Activated CD4-positive, CD25-positive, alpha-beta regulatory T cell treated with anti-CD3 and anti-CD28 coated beads, Interleukin-2, amount 50 U/mL, for 16 hours (primary cell): Measurements from ENCODE around the gene NTRK2.

Source experiments
- DNase-seq: peaks from one replicate; pipeline ENCODE4 v3.0.0-alpha.2; 2020; ENCODE audit warnings: low read depth, low spot score

Gene NTRK2

GRCh38 chr9:84817038-84817437 is 147.5 kb downstream of the NTRK2 start:
- no peak for DNase-seq

- no peak for DNase-seq
Measured at GRCh38 chr9:84818791-84819190, 149.3 kb downstream of the NTRK2 start.

GRCh38 chr9:84819491-84819991 is 150.0 kb downstream of the NTRK2 start:
- DNase-seq: no peak

- no peak for DNase-seq
Measured at GRCh38 chr9:84821431-84821830, 151.9 kb downstream of the NTRK2 start.

GRCh38 chr9:84822589-84823233 is 153.2 kb downstream of the NTRK2 start:
- DNase-seq: no peak

- DNase-seq: no peak
Measured at GRCh38 chr9:84823421-84824271, 154.1 kb downstream of the NTRK2 start.

- no peak for DNase-seq
Measured at GRCh38 chr9:84827216-84827765, 157.8 kb downstream of the NTRK2 start.

- no peak for DNase-seq
Measured at GRCh38 chr9:84828046-84828445, 158.5 kb downstream of the NTRK2 start.

GRCh38 chr9:84829471-84829870 is 159.9 kb downstream of the NTRK2 start:
- no peak for DNase-seq

GRCh38 chr9:84829997-84830696 is 160.6 kb downstream of the NTRK2 start:
- no peak for DNase-seq

GRCh38 chr9:84831377-84831776 is 161.8 kb downstream of the NTRK2 start:
- DNase-seq: no peak

- DNase-seq: no peak
Measured at GRCh38 chr9:84832453-84832852, 162.9 kb downstream of the NTRK2 start.

- DNase-seq: no peak
Measured at GRCh38 chr9:84834426-84834825, 164.9 kb downstream of the NTRK2 start.

- DNase-seq: no peak
Measured at GRCh38 chr9:84835745-84836144, 166.2 kb downstream of the NTRK2 start.

GRCh38 chr9:84838879-84839278 is 169.3 kb downstream of the NTRK2 start:
- DNase-seq: no peak

GRCh38 chr9:84839541-84839940 is 170.0 kb downstream of the NTRK2 start:
- DNase-seq: no peak

- no peak for DNase-seq
Measured at GRCh38 chr9:84841931-84842330, 172.4 kb downstream of the NTRK2 start.

- no peak for DNase-seq
Measured at GRCh38 chr9:84843175-84843824, 173.8 kb downstream of the NTRK2 start.

- no peak for DNase-seq
Measured at GRCh38 chr9:84845956-84846900, 176.7 kb downstream of the NTRK2 start.

- no peak for DNase-seq
Measured at GRCh38 chr9:84846906-84847305, 177.4 kb downstream of the NTRK2 start.
